HG03139 (cell line): ENCODE measurements around the gene SRD5A3.

Experiments used
- ATAC-seq: cut with Tn5 transposase; IDR thresholded peaks from one replicate; pipeline ENCODE4 v1.9.1; 2021; ENCODE audit not compliant: unreplicated experiment

The SRD5A3 gene

DNA sequence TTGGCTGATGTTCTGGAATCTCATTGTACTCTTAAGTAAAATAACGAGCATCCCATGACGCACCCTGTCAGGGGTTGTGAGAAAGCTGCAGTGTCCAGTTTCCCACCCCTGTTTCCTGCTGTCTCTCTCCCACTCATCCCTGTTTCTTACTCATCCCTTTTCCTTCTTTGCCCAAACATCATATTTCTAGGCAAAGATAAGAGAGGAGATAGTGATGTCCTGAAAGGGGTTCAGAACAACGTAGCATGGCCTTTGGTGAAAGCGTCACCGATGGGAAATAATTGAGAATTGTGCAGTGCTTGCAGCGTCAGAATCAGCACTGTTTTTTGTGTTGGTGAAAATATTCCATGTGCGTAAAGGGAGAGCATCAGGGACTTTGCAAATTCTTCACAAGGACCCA, 26.2 kb downstream of the SRD5A3 start:
- ATAC-seq, result no peak

DNA sequence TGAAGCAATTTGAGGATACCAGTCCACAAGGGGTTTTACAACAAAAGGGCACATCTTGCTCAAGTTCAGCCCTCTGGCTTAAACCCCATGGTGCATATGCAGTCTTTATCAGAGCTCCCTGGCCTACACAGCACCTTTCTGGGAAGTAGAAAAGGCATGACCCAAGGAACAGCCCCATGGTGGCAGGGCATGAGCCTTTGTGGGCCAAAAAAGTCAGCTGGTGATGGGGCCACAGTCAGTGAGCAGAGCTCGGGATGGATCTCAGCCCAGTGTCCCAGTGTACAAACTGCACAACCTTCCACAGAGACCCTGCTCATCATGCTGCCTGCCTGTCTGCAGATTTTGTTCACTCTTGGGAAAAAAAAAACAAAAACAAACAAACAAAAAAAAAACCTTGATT, 27.4 kb downstream of the SRD5A3 start:
- no peak for ATAC-seq

DNA sequence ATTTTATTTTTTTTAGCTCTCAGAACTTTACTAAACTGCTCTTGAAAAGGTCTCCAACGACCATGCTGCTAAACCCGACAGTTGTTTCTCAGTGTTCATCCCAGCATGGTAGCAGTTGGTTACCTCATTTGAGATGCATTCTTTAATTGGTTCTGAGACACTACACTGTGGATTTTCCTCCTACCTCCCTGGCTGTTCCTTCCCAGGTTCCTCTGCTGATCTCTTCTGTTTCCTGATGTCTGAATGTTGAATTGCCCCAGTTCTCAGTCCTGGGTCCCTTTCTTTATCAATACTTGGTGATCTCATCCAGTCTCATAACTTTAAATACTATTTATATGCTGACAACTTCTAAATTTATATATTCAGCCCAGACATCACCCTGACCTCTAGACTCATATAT, 30.7 kb downstream of the SRD5A3 start:
- no peak for ATAC-seq

DNA sequence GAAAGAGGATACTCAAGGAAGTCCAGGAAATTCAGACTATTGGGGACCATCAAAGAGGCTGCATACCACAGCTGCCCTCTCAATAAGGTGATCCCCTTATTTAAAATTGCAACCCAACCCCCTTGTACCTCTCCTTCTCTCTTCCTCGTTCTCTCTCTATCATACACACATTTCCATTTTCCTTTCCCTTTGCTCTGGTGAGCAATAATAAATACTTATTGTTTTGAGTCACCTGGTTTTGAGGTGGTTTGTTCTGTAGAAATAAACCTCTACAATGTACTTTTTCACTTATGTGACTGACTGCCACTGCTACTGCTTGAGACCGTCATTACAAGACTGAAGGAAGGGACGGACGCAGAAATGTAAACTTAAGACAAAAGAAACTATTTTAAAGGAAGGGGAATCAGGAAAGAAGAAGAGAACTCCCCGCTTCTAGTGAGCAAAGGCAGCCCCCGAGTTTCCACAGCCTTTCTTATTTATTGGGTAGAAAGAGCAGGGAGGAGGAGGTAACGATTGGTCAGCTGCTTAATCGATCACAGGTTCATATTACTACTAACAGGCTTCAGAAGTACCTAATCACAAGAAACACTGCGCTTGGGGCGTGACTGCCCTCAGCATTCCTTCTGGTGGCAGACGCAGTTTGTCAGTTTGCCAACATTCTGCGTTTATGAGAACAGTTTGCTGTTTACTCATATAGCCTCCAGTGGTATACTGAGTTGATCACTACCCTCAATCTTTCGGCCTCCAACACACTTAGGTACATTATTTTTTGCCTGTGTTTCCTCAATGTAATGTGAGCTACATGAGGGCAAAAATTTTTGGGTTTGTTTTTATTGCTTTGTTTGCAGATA, 32.8 kb downstream of the SRD5A3 start:
- no peak for ATAC-seq

DNA sequence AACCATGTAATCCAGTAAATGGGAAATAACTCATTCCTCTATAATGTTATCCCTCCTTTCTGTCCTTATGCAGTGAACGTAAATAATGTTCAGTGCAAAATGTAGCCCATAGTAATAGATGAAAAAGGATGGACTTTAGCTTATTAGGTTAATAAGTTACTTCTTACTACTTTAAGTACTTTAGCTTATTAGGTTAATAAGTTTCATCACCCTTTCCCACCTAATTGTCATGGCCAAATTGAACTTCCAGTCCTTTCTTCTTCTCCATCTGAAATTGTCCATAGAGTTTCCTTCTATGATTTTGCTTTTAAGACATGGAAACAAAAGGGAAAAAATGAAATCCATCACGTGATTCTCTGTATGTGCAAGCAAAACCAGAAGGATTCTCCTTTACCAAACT, 34.5 kb downstream of the SRD5A3 start:
- no peak for ATAC-seq

DNA sequence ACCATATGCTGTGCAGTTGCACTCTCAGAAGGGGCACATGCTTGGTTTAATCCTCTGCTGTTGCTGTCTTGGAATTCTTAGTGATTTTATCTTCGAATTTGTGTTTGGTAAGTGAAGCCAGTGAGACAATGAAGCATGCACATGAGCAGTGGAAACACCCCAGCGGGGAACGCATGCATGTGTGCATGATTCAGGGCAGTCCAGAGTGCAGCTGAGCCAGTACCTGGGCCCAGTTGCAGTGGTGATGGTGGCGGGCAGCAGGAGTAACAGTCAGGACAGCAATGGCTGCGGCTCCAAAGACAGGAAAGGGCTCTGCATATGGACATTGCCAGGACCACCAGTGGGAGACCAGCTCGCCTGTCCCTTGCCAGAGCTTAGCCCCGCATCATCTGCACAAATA, 35.5 kb downstream of the SRD5A3 start:
- ATAC-seq, result no peak

DNA sequence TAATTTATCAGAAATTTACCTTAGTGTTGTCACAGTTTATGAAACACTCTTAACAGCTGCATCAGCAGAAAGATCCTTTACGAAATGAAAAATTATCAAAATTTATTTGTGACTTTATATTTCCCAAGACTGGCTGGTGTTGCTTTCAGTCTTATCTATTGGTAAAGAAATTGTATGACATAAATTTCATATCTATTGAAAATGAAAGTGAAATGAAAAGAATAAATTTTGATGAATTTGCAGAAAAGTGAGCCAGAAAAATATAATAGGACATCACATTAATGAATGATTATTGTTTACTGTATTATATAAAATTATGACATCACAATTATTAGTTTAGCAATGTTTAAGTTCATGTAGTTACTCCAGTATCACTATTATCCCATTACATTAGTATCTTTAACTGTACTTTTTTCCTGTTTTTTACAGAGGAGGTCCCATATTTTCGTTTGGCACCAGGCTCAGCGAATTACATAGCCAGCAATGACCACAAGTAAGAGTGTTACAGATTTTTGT, 36.5 kb downstream of the SRD5A3 start:
- ATAC-seq, result no peak

DNA sequence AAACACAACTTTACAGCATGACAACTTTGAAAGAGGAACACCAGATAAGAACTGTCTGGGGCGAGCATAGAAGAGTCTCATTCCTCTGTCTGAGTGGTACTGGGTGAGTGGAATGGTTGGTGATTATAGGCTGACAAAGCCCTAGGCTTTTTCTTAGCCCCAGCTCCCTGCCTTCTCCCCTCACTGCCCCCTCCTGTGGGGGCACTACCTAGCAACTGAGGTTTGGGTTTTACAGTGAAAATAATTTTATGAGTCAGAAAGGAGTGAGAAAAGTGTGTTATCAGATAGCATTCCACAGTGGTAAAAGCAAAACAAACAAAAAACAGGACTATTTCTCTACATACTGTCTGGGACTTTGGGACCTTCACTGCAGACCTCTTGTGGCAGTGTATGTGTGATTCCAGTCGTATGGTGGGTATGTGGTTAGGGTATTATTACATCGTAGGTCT, 39.2 kb downstream of the SRD5A3 start:
- no peak for ATAC-seq

DNA sequence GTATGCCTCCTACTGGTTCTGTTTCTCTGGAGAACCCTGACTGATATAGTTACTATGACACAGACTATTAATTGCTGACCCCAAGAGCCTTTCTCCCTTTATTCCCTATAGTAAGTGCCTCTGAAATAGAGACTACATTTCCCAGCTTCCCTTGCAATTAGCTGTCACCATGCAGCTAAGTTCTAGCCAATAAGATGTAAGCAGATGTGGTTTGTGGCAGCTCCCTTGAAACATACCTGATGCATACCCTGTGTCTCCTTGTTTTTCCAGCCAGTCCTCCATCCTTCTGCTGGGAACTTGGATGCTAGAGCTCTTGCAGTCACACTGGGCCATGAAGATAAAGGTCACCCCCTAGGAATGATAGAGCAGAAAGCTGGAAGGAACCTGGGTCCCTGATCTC, 40.0 kb downstream of the SRD5A3 start:
- peak; percentile 68 for ATAC-seq

DNA sequence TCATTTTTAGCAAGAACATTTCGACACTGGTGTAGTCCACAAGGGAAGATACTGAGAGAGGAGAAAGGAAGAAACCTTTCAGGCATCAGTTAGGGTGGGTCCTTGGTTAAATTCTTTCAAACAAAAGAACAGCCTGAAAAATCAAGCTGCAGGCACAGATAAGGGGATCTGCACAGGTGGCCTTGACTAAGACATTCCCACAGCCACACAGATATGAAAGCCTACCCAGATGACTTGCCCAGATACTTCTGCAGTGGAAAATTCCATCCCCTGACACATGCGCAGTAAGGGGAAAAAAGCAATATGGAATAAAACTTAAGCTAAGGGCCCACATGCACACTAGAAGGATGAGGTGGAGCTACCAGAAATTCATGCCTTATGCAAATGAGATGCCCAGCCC, 40.8 kb downstream of the SRD5A3 start:
- no peak for ATAC-seq

DNA sequence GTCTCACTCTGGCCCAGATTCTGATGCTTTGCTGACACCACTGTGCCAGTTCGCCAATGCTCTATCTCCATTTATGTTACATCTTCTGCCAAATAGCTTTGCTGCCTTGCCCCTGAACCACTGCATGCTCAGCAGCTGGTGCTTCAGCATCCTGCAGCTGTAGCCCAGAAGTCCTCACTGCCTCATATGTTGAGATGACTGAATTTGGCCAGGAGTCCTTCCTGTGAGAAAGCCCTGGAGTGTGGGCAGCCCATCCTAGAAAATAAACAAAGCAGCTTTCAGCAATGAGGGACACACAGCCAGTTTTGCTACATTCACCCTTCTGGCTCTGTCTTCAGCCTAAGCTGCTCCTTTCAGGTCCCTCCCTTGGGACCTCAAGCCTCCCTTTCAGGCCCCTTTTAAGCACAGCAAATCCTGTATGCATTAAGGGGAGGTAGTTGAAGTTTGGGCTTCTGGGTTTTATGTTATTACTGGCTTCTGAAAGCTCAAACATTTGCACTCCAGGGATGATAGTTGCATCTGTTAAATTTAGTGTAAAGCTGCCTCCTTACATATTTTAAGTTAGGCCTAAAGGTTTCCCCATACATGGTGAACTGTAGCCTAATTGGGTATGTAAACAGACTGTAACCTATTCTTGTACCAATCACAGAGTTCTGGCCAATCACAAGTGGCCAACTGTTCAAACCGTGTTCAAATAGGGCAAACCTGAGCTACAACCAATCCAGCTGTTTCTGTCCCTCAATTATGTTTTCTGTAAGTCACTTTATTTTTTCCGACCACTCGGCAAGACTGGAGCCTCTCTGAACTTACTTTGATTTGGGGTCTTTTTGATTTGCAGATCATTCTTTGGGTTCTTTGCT, 47.6 kb downstream of the SRD5A3 start:
- no peak for ATAC-seq

DNA sequence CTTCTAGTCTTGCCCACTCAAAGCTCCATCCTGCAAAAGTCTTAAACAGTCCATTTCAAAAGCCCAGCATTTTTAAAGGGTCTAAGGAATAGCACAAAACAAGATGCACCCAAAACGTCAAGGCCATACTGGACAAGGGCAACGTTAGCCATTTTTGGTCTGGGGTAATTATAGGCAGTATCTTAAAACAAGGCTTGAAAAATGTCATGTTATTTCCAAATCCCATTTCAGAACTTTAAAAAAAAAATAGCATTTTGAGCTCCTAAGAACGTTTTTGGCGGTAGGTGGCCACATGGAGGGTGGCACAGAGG, 49.1 kb downstream of the SRD5A3 start:
- no peak for ATAC-seq

DNA sequence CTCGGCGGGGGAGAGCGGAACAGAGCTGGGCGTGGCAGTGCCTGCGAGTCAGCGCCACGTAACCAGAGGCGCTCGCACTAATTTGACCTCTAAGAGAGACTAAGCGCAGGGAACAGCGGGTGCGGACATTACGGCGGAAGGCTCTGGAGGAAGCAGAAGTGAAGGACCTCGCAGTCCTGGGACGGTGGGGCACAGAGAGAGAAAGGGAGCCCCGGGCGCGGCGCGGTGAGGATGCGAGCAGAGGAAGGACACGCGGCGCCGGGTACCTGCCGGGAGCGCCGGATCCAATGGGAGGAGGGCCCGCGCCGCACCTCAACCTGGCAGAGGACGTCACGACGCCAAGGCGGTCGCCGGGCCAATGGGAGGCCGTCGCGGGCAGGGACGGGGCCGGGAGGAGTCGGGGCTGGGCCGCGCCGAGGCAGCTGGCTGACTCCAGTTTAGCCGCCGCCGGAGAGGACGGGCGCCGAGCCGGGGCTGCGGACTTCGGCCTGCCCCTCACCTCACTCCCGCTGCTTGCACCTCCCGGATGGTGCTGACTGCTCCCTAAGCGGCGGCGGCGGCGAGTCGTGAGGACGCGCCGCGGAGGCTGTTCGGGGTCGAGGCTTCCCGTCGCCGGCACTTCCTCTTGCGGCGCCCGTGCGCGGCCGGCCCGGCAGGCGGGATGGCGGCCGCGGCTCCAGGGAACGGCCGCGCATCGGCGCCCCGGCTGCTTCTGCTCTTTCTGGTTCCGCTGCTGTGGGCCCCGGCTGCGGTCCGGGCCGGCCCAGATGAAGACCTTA, 49.7 kb downstream of the SRD5A3 start, which contains the start of gene TMEM165:
TSS of gene TMEM165 (plus strand) at position 429 of the 779 bp plus-strand sequence. CDS start at position 662, 233 bp downstream.
- peak; percentile 89 for ATAC-seq

DNA sequence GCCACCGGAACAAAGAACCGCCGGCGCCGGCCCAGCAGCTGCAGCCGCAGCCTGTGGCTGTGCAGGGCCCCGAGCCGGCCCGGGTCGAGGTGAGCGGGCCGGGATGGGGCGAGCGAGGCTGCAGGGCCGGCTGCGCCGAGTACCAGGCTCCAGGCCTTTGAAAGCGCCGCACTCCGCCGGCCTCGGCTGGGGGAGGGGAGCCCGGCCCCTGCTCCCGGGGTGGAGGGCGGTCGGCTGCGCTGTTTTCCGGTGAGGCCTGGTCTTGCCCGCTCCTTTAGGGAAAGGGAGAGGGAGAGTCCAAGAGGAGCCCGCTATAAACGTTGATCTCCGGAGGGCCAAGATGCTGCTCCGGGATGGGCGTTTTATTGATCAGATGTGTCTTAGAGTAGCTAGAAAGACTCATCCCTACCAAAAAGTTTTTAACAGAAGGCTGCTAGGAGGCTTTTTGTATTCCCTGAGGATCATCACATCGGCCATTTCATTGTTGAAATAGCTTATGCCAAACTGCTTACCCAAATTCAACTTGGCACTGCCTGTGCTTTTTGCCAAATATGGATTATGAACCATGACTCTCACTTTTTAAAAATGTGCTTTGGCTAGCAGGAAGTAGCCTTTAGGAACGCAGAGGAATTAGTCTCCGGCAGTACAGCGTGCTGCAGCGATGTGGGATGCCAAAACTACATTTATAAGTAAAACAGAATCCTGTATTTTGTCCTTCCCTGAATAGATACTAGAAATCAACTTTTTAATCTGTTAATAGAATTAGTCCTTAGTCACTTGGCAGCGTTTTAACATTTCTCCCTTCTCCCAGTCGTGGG, 50.5 kb downstream of the SRD5A3 start:
- peak; percentile 25 for ATAC-seq

DNA sequence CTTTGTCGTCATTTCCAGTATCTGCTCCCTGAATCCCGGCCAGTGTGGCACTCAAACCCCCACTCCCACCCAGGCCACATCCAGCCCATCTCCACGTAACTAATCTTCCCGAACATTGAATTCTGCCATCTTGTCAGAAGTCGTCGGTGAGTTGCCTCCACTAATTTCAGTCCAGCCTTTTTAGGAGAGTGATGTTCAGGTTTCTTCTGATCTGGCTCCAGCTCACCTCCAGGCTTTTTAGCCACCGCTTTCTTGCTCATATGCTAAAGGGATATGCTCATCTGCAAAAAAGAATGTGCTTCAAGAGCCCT, 51.0 kb downstream of the SRD5A3 start:
- no peak for ATAC-seq

DNA sequence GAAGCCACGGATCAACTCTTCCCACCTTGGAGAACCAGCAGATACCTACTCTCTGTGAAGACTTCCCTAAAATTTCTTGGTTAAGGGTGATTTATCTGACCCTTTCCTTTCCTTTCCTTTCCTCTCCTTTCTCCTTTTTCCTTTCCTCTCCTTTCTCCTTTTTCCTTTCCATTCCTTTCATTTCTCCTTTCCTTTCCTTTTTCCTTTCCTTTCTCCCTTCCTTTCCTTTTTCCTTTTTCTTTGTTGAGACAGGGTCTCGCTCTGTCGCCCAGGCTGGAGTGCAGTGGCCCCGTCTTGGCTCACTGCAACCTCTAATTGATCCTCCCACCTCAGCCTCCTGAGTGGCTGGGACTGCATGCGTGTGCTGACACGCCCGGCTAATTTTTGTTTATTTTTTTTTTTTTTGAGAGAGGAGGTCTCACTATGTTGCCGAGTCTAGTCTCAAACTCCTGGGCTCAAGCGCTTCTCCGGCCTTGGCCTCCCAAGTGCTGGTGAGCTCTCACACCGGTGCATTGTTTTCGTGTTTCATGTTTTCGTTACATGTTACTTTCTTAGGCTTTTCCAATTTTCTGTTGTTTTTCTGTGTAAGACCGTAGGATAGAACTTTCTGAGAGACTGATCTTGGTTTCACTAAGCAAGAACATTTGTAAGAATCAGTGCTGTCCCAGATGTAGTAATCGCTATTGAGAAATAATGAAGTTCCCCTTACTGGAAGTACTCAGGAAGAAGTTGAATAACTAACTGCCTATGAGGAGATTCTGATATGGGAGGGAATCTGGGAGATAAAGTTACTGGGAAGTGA, 51.7 kb downstream of the SRD5A3 start:
- no peak for ATAC-seq

DNA sequence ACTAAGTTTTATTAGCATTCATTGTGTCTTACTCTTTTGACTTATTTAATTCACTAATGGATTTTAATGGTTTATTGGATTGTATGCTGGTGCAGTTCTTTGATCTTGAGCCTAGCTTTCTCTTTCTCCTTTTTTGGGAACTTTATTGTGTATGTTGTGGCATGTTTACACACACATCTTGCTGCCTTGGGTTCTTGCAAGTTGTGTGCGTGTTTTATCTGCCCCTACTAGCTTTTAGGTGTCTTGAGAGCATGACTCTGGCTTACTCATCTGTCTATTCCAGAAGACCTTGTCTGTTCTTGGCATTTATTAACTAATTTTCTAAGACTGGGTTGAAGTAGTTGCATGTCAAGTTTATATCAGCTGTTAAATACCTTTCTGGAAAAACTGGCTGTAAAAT, 52.4 kb downstream of the SRD5A3 start:
- ATAC-seq, result no peak

DNA sequence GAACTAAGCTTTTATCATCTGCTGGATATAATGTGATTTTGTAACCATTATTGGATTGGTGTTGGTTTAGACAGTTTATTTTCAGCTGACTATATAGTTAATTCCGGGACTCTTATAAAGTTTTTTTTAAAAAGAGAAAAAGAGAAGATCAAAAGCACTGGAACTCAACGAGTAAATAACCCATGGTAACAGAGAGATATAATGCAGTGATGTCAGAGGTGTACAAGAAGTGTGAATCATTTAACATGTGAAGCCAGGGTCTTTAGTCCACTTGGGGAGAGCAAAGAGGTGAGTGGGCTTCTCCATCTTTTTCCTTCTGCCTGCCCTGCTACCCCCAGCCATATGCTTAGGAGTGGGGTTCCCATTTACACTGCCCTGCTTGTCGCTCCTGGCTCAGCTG, 52.9 kb downstream of the SRD5A3 start:
- ATAC-seq, result no peak

DNA sequence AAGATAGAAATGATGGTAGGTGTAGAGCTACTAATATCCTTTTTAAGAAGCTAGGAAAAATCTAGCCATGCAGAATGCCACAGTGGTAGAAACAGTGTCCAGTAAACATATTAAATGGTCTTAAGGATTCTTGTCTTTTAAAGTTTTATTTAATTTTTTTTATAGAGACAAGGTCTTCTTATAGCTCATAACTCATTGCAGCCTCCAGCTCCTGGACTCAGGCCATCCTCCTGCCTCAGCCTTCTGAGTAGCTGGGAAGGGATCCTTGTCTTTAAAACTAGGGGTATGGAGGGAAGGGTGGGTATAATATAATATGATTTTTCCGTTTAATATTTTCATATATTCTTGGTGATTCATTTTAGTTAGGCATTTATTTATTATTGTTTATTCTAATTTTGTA, 53.5 kb downstream of the SRD5A3 start:
- ATAC-seq, result no peak

DNA sequence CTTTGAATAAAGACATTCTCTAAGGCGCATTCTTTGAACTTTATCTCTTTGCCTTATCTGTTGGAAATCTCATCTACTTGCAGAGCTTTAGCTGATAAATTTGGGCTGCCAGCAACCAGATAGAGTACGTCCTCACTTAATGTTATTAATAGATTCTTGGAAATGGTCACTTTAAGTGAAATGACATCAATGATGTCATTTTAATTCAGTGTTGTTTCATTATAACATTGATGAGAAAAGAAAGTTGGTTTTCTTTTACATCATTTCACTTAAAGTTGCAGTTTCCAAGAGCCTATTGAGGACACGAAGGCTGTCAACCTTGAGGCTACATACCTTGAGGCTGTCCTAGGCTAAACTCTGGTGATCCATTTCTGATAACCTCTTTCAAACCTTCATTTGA, 59.0 kb downstream of the SRD5A3 start:
- ATAC-seq, result no peak
